PC-3 (cell line): Measurements from ENCODE around the gene VPS51. TPM values are rescaled to one million over a fixed set of nuclear protein-coding genes. Genes with fewer than 3 reads are reported as not detected.

ENCODE experiments used
- ATAC-seq: fragments of 200-7000 bp; cut with Tn5 transposase; 2 replicates; pipeline ENCODE4 v1.9.1; 2020; ENCODE audit warnings: mild to moderate bottlenecking, moderate library complexity
- BruUV-seq: library from RNA; stranded (reverse); fragments of 400-500 nt; replicated peaks from 2 replicates; lab custom pipeline; 2021; lab: Mats Ljungman, UMichigan
- CTCF ChIA-PET: fragments of 300-600 bp; sonication (Branson Sonifier 250); formaldehyde crosslinking; loops from one replicate; lab custom pipeline; 2022; ENCODE audit warnings: antibody characterized with exemption; lab: Charles Lee
- POLR2A ChIA-PET: fragments of 300-600 bp; sonication (Branson Sonifier 250); formaldehyde crosslinking; loops from one replicate; lab custom pipeline; 2022; ENCODE audit warnings: antibody characterized with exemption; ENCODE audit not compliant: unreplicated experiment; lab: Charles Lee
- DNase-seq: peaks from one replicate; pipeline ENCODE4 v3.0.0-alpha.2; 2015
- H2AFZ ChIP-seq: fragments of 300-600 bp; sonication (generic); 2 replicates; pipeline ENCODE4 v1.6.0; 2016; ENCODE audit warnings: antibody characterized with exemption, low read length
- H3F3A ChIP-seq: fragments of 300-600 bp; sonication (generic); one replicate; pipeline ENCODE4 v1.6.0; 2017; ENCODE audit warnings: antibody characterized with exemption, low read length, control low read depth, mild to moderate bottlenecking; ENCODE audit not compliant: unreplicated experiment
- H3K27ac ChIP-seq: fragments of 300-600 bp; sonication (generic); 2 replicates; pipeline ENCODE4 v1.5.1; 2016; ENCODE audit warnings: mild to moderate bottlenecking, low read length
- H3K27me3 ChIP-seq: fragments of 300-600 bp; sonication (generic); 2 replicates; pipeline ENCODE4 v1.6.1; 2016; ENCODE audit warnings: low read length, mixed read lengths
- H3K36me3 ChIP-seq: fragments of 300-600 bp; sonication (generic); 2 replicates; pipeline ENCODE4 v1.6.1; 2016; ENCODE audit warnings: low read depth, mixed run types, low read length, mixed read lengths
- H3K4me1 ChIP-seq: fragments of 300-600 bp; sonication (generic); 2 replicates; pipeline ENCODE4 v1.5.1; 2016; ENCODE audit warnings: low read length; ENCODE audit not compliant: insufficient read depth
- H3K4me2 ChIP-seq: fragments of 300-600 bp; sonication (generic); 2 replicates; pipeline ENCODE4 v1.6.0; 2016; ENCODE audit warnings: low read length
- H3K4me3 ChIP-seq: fragments of 300-600 bp; sonication (generic); 2 replicates; pipeline ENCODE4 v1.5.1; 2016; ENCODE audit warnings: mild to moderate bottlenecking, low read length, mixed read lengths
- H3K79me2 ChIP-seq: fragments of 300-600 bp; sonication (generic); 2 replicates; pipeline ENCODE4 v1.6.1; 2017; ENCODE audit warnings: low read length, mixed read lengths
- H3K9ac ChIP-seq: fragments of 300-600 bp; sonication (generic); 2 replicates; pipeline ENCODE4 v1.6.0; 2016; ENCODE audit warnings: mild to moderate bottlenecking, low read length
- H3K9me2 ChIP-seq: fragments of 300-600 bp; sonication (generic); replicated peaks from 2 replicates; pipeline ENCODE4 v1.6.1; 2016; ENCODE audit warnings: mixed run types, low read length, mixed read lengths
- H3K9me3 ChIP-seq: fragments of 300-600 bp; sonication (generic); 2 replicates; pipeline ENCODE4 v1.6.1; 2016; ENCODE audit warnings: low read length, mixed read lengths
- H4K20me1 ChIP-seq: fragments of 300-600 bp; sonication (generic); 2 replicates; pipeline ENCODE4 v1.6.1; 2016; ENCODE audit warnings: low read length, mixed read lengths
- CTCF ChIP-seq: fragments of 300-600 bp; sonication (generic); conservative IDR thresholded peaks from 2 replicates; pipeline ENCODE4 v1.5.1; 2017; ENCODE audit warnings: antibody characterized with exemption, low read depth, mild to moderate bottlenecking, low read length
- EZH2 ChIP-seq: fragments of 300-600 bp; sonication (generic); IDR thresholded peaks from one replicate; pipeline ENCODE4 v1.6.1; 2017; ENCODE audit warnings: antibody characterized with exemption, mild to moderate bottlenecking, low read length; ENCODE audit not compliant: unreplicated experiment
- EZH2phosphoT487 ChIP-seq: fragments of 300-600 bp; sonication (generic); IDR thresholded peaks from 2 replicates; pipeline ENCODE4 v1.6.1; 2018; ENCODE audit warnings: mild to moderate bottlenecking, antibody characterized with exemption, low read length, borderline replicate concordance
- intact Hi-C: fragments of 100-400 bp; cut with micrococcal nuclease; formaldehyde crosslinking; loops from 2 replicates; pipeline ENCODE4 v1.9.0; 2023
- total RNA-seq: library from RNA; depleted of rRNA; stranded (reverse); fragments of >200 nt; gene quantifications from 2 replicates; pipeline ENCODE4 v1.2.3, GENCODE V29; 2014

VPS51 gene
- total RNA-seq, 1 experiment from 2014 or later, result 414 TPM

- no peak for TF ChIP-seq EZH2
- no peak for TF ChIP-seq EZH2phosphoT487
- no peak for TF ChIP-seq CTCF
- no peaks in the 10 kb centered on the region for H3F3A ChIP-seq
- no peaks in the 10 kb centered on the region for H4K20me1 ChIP-seq
- H3K4me1 ChIP-seq, result peaks cover 12% of the 10 kb centered on the region
- H3K9me2 ChIP-seq, result no peaks in the 10 kb centered on the region
- no peak overlapping the region for H3K9ac ChIP-seq
- H3K9me3 ChIP-seq, result no peaks in the 10 kb centered on the region
- BruUV-seq, result no TSS peak
- CTCF ChIA-PET, result no interaction called here
- H3K4me2 ChIP-seq, result no peak overlapping the region
- POLR2A ChIA-PET, result no interaction called here
- H3K79me2 ChIP-seq, result peaks cover 29% of the 10 kb centered on the region
- DNase-seq, result no peak
- intact Hi-C loops, result no loop called here
- ATAC-seq, result no peak
- H3K4me3 ChIP-seq, result no peak overlapping the region
- no peaks in the 10 kb centered on the region for H3K27me3 ChIP-seq
- no peak overlapping the region for H3K27ac ChIP-seq
- H3K36me3 ChIP-seq, result peaks cover 11% of the 10 kb centered on the region; the same call in 1 of the 2 replicates
- no peak overlapping the region for H2AFZ ChIP-seq
Observed at GRCh38 chr11:65087827-65088226, 8.2 kb upstream of the VPS51 start.

GRCh38 chr11:65089621-65090020 is 6.4 kb upstream of the VPS51 start:
- no peaks in the 10 kb centered on the region for H4K20me1 ChIP-seq
- no peaks in the 10 kb centered on the region for H3K9me3 ChIP-seq
- peaks cover 14% of the 10 kb centered on the region for H3K79me2 ChIP-seq
- ATAC-seq (no peak), DNase-seq (no peak)
- H3K9me2 ChIP-seq, result no peaks in the 10 kb centered on the region
- BruUV-seq, result no TSS peak
- H3K4me2 ChIP-seq, result no peak overlapping the region
- no peak overlapping the region for H3K4me3 ChIP-seq
- intact Hi-C loops, result no loop called here
- peaks cover 8% of the 10 kb centered on the region; the same call in 1 of the 2 replicates for H3K4me1 ChIP-seq
- no peak overlapping the region for H3K9ac ChIP-seq
- no peaks in the 10 kb centered on the region for H3K27me3 ChIP-seq
- peaks cover 11% of the 10 kb centered on the region; the same call in 1 of the 2 replicates for H3K36me3 ChIP-seq
- TF ChIP-seq CTCF (no peak), EZH2 (no peak), EZH2phosphoT487 (no peak)
- ChIA-PET CTCF (no interaction called here), POLR2A (no interaction called here)
- H3K27ac ChIP-seq, result no peak overlapping the region
- H2AFZ ChIP-seq, result no peak overlapping the region
- H3F3A ChIP-seq, result no peaks in the 10 kb centered on the region

- Histone ChIP-seq H3K36me3 (peaks cover 10% of the 10 kb centered on the region; the same call in 1 of the 2 replicates), H3K4me1 (peaks cover 2% of the 10 kb centered on the region; the same call in 1 of the 2 replicates), H3K4me2 (no peak overlapping the region), H3K9ac (no peak overlapping the region), H3K9me2 (no peaks in the 10 kb centered on the region), H3K27me3 (no peaks in the 10 kb centered on the region), H3F3A (no peaks in the 10 kb centered on the region), H2AFZ (no peak overlapping the region), H3K9me3 (no peaks in the 10 kb centered on the region), H3K79me2 (peaks cover 4% of the 10 kb centered on the region), H4K20me1 (no peaks in the 10 kb centered on the region), H3K27ac (no peak overlapping the region), H3K4me3 (no peak overlapping the region)
- intact Hi-C loops, result no loop called here
- no TSS peak for BruUV-seq
- TF ChIP-seq EZH2phosphoT487, result no peak
- POLR2A ChIA-PET, result interaction anchor here (0.5 kb wide), 1 partner anchor 810 kb away, joined by 3 read pairs; the partner anchor contains the start of gene FOSL1
- ATAC-seq, result no peak
- DNase-seq, result no peak
- CTCF ChIA-PET, result interaction anchor here (0.6 kb wide), 1 partner anchor 352 kb away, joined by 4 read pairs; no protein-coding TSS in a partner anchor
Observed at GRCh38 chr11:65090628-65091027, 5.4 kb upstream of the VPS51 start.
